Activated CD8-positive, alpha-beta T cell treated with anti-CD3 and anti-CD28 coated beads for 36 hours (primary cell): ENCODE measurements around the gene DNAH3. TPM values are rescaled to one million over a fixed set of nuclear protein-coding genes. Genes with fewer than 3 reads are reported as not detected.

Experiments
- ATAC-seq: fragments of 200-7000 bp; cut with Tn5 transposase; one replicate; pipeline ENCODE4 v1.10.0; 2021; ENCODE audit warnings: mild to moderate bottlenecking, moderate library complexity
- CTCF ChIA-PET: fragments of 350-600 bp; sonication (Branson Sonifier 250); formaldehyde crosslinking; loops from one replicate; lab custom pipeline; 2021; ENCODE audit warnings: antibody characterized with exemption; lab: Charles Lee
- POLR2A ChIA-PET: fragments of 350-600 bp; sonication (Branson Sonifier 250); formaldehyde crosslinking; loops from one replicate; lab custom pipeline; 2021; ENCODE audit warnings: antibody characterized with exemption; lab: Charles Lee
- DNase-seq: peaks from one replicate; pipeline ENCODE4 v3.0.0-alpha.2; 2020
- H3K27ac Mint-ChIP-seq: one replicate; pipeline ENCODE4 v1.8.0; 2021; ENCODE audit warnings: mild to moderate bottlenecking, mixed read lengths
- H3K27me3 Mint-ChIP-seq: one replicate; pipeline ENCODE4 v1.8.0; 2021; ENCODE audit warnings: mixed read lengths
- H3K36me3 Mint-ChIP-seq: one replicate; pipeline ENCODE4 v1.8.0; 2021; ENCODE audit warnings: low read depth, mixed read lengths
- H3K4me1 Mint-ChIP-seq: one replicate; pipeline ENCODE4 v1.8.0; 2021; ENCODE audit warnings: low read depth, mixed read lengths
- H3K4me3 Mint-ChIP-seq: one replicate; pipeline ENCODE4 v1.8.0; 2021; ENCODE audit warnings: mild to moderate bottlenecking, moderate library complexity, mixed read lengths
- H3K9me3 Mint-ChIP-seq: one replicate; pipeline ENCODE4 v1.8.0; 2021; ENCODE audit warnings: mixed read lengths
- intact Hi-C: fragments of 100-400 bp; cut with micrococcal nuclease; formaldehyde crosslinking; loops from one replicate; pipeline ENCODE4 v1.10.0; 2022
- total RNA-seq, 2 experiments: library from RNA; stranded (reverse); gene quantifications; one replicate each; pipeline ENCODE4 v1.2.3, GENCODE V29; 2021
- TF ChIP-seq, protein P1 (sequence below): fragments of 200-600 bp; IDR thresholded peaks from one replicate; pipeline ENCODE4 v1.8.0; 2022; ENCODE audit warnings: antibody characterized with exemption, mild to moderate bottlenecking

Gene DNAH3
- total RNA-seq, 2 experiments from 2014 or later, result 0.02 TPM; not detected in 1

DNA sequence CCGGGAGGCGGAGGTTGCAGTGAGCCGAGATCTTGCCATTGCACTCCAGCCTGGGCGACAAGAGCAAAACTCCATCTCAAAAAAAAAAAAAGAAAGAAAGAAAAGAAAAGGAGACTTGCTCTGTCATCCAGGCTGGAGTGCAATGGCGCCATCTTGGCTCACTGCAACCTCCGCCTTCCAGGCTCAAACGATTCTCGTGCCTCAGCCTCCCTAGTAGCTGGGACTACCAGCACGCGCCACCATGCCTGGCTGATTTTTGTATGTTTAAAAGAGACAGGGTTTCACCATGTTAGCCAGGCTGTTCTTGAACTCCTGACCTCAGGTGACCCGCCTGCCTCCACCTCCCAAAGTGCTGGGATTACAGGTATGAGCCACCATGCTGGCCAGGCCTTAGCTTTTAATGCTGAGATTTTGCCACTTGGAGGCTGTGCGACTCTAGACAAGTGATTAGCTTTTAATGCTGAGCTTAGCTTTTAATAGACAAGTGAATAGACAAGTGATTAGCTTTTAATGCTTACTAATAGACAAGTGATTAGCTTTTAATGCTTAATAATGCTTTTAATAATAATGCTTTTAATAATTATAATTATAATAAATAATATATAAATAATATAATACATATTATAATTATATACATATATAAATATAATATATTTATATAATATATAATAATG lies 17.4 kb upstream of the DNAH3 start:
- Mint-ChIP-seq H3K27me3 (no peaks in the 10 kb centered on the region), H3K4me1 (no peaks in the 10 kb centered on the region), H3K27ac (no peak overlapping the region), H3K4me3 (no peak overlapping the region), H3K9me3 (no peaks in the 10 kb centered on the region), H3K36me3 (peaks cover 16% of the 10 kb centered on the region)
- DNase-seq (peak; percentile 38), ATAC-seq (peak; percentile 24)
- intact Hi-C loops, result no loop called here
- TF ChIP-seq, protein P1, sequence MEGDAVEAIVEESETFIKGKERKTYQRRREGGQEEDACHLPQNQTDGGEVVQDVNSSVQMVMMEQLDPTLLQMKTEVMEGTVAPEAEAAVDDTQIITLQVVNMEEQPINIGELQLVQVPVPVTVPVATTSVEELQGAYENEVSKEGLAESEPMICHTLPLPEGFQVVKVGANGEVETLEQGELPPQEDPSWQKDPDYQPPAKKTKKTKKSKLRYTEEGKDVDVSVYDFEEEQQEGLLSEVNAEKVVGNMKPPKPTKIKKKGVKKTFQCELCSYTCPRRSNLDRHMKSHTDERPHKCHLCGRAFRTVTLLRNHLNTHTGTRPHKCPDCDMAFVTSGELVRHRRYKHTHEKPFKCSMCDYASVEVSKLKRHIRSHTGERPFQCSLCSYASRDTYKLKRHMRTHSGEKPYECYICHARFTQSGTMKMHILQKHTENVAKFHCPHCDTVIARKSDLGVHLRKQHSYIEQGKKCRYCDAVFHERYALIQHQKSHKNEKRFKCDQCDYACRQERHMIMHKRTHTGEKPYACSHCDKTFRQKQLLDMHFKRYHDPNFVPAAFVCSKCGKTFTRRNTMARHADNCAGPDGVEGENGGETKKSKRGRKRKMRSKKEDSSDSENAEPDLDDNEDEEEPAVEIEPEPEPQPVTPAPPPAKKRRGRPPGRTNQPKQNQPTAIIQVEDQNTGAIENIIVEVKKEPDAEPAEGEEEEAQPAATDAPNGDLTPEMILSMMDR, result no peak
- CTCF ChIA-PET, result interaction anchor here (0.7 to 1.9 kb wide), 3 partner anchors 10 to 21 kb away, joined by 3 to 6 read pairs (median 3); partner anchors contain the start of gene LDAF1
- POLR2A ChIA-PET, result no interaction called here

DNA sequence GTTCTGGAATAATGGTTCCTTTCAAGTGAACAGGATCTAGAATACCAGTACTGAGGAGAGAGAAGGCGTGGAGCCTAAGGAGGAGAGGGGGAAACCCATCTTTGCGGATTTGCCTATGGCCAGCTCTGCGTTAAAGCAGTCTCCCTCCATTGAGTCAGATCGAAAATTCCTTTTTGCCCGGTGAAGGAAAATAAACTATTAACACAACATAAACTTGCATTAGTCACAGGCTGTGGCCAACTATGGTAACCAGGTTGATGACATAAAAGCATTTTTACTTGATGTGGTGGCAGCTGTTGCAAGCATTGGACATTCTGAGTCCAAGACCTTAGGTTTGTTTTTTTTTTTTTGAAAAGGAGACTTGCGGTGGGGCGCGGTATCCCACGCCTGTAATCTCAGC lies 16.7 kb upstream of the DNAH3 start:
- ATAC-seq, result peak; percentile 30
- Mint-ChIP-seq H3K9me3 (no peaks in the 10 kb centered on the region), H3K4me1 (no peaks in the 10 kb centered on the region), H3K36me3 (peaks cover 14% of the 10 kb centered on the region), H3K27ac (no peak overlapping the region), H3K4me3 (no peak overlapping the region), H3K27me3 (no peaks in the 10 kb centered on the region)
- ChIA-PET POLR2A (no interaction called here), CTCF (interaction anchor here (1.3 to 1.9 kb wide), 2 partner anchors 11 to 21 kb away, joined by 3 to 6 read pairs; no protein-coding TSS in a partner anchor)
- intact Hi-C loops, result no loop called here
- no peak for DNase-seq
- TF ChIP-seq, protein P1, result no peak

DNA sequence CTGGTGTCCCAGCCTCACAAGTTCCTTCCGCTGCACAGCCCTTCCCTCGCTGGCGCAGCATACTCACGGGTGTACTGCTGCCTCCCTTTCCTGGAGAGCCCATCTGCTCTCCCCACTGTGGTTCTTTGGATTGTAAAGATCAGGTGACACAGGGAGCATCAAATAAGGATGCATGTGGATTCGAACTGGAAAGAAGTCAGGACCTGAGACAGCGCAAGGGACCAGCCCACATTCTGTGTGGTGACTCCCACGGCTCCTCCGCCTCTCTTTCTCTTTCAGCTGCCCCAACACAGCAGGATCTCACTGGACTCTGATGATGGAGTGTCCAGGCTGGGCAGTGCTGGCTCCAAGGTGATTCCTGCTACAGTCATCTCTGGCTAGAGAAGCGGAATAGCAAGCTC lies 15.9 kb upstream of the DNAH3 start:
- no peaks in the 10 kb centered on the region for H3K4me1 Mint-ChIP-seq
- peaks cover 14% of the 10 kb centered on the region for H3K36me3 Mint-ChIP-seq
- CTCF ChIA-PET, result interaction anchor here (1.5 to 1.9 kb wide), 2 partner anchors 10 to 22 kb away, joined by 3 to 6 read pairs; no protein-coding TSS in a partner anchor
- intact Hi-C loops, result no loop called here
- H3K9me3 Mint-ChIP-seq, result no peaks in the 10 kb centered on the region
- no peak for ATAC-seq
- H3K4me3 Mint-ChIP-seq, result no peak overlapping the region
- TF ChIP-seq, protein P1, result no peak
- H3K27me3 Mint-ChIP-seq, result no peaks in the 10 kb centered on the region
- DNase-seq, result no peak
- H3K27ac Mint-ChIP-seq, result no peak overlapping the region
- POLR2A ChIA-PET, result interaction anchor here (0.7 to 1.0 kb wide), 2 partner anchors 10 to 134 kb away, joined by 3 to 4 read pairs; no protein-coding TSS in a partner anchor

DNA sequence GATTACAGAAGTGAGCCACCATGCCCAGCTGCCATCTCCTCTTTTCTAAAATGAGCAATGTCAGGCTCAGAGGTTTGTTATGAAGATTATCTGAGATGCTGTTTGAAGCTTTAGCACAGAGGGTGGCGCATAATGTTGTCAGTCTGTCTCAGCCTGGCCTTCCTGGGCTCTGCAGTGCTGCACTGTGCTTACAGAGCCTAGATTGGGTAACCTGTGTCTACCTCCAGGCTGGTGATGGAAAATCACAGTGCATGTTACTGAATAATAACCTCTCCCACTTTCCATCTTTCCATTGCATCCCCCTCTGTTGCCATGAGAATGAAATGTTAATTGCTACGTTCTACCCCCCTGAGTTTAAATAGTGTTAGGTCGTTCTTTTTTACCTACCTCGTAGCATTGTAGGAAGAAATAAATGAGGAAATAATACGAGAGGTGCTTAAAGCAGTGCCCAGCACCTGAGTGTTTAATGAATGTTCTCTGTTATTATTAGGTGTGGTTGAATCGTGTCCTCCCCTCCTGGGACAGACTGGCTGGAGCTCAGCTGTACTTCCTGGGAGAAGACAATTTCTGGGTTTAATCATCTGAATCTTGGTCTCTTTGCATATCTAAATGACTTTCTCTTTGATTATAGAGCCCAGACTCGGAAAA lies 14.0 kb upstream of the DNAH3 start:
- TF ChIP-seq, protein P1, result no peak
- intact Hi-C loops, result no loop called here
- peaks cover 9% of the 10 kb centered on the region for H3K36me3 Mint-ChIP-seq
- ATAC-seq (no peak), DNase-seq (no peak)
- H3K4me3 Mint-ChIP-seq, result no peak overlapping the region
- ChIA-PET CTCF (no interaction called here), POLR2A (no interaction called here)
- no peaks in the 10 kb centered on the region for H3K27me3 Mint-ChIP-seq
- no peaks in the 10 kb centered on the region for H3K9me3 Mint-ChIP-seq
- peaks cover 4% of the 10 kb centered on the region for H3K4me1 Mint-ChIP-seq
- H3K27ac Mint-ChIP-seq, result no peak overlapping the region

DNA sequence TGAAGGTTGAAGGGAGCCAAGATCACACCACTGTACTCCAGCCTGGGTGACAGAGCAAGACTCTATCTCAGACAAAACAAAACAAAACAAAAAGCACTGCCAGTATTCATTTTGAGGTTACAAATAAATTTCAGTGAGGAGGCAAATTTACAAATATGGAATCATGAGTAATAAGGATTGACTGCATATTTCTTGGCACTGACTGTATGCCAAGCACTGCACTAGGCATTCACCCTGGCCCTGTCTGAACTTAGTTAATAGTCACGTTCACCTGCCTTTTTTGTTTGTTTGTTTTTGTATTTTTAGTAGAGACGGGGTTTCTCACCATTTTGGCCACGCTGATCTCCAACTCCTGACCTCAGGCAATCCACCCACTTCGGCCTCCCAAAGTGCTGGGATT lies 12.9 kb upstream of the DNAH3 start:
- DNase-seq (no peak), ATAC-seq (no peak)
- TF ChIP-seq, protein P1, result no peak
- ChIA-PET POLR2A (interaction anchor here (0.6 kb wide), 1 partner anchor 1189 kb away, joined by 3 read pairs; no protein-coding TSS in a partner anchor), CTCF (no interaction called here)
- Mint-ChIP-seq H3K9me3 (no peaks in the 10 kb centered on the region), H3K4me1 (peaks cover 10% of the 10 kb centered on the region), H3K36me3 (peaks cover 9% of the 10 kb centered on the region), H3K27ac (no peak overlapping the region), H3K4me3 (no peak overlapping the region), H3K27me3 (no peaks in the 10 kb centered on the region)
- intact Hi-C loops, result no loop called here
